ENCODE results near the gene ELFN2.

The ELFN2 gene

GRCh38 chr22:37388538-37388937 lies 38.7 kb downstream of the ELFN2 start:
- DNase-seq (ENCODE audit: extremely low spot score), result no peak
- CTCF ChIA-PET, result interaction anchor here (0.6 kb wide), 1 partner anchor 84 kb away, joined by 3 read pairs; no protein-coding TSS in a partner anchor

GRCh38 chr22:37387793-37388192 lies 39.5 kb downstream of the ELFN2 start:
- no peak for DNase-seq (ENCODE audit: extremely low spot score)
- TF ChIP-seq TARDBP (IDR thresholded peaks at IDR 0.05) (no peak), SP1 (IDR thresholded peaks at IDR 0.05) (no peak), SUZ12 (IDR thresholded peaks at IDR 0.05) (no peak), L3MBTL2 (conservative IDR thresholded peaks at IDR 0.05) (no peak), FOXK2 (IDR thresholded peaks at IDR 0.05) (no peak), ARNT (IDR thresholded peaks at IDR 0.05) (no peak), BHLHE40 (IDR thresholded peaks at IDR 0.05; ENCODE audit: borderline replicate concordance) (no peak), NFRKB (IDR thresholded peaks at IDR 0.05) (no peak), ELF4 (IDR thresholded peaks at IDR 0.05) (no peak), PKNOX1 (IDR thresholded peaks at IDR 0.05) (no peak), FOXM1 (IDR thresholded peaks at IDR 0.05; ENCODE audit: borderline replicate concordance) (no peak), FOXA1 (IDR thresholded peaks at IDR 0.05) (no peak), HDGF (IDR thresholded peaks at IDR 0.05; ENCODE audit: borderline replicate concordance) (no peak)
- CTCF ChIA-PET, result no interaction called here
- POLR2A ChIA-PET, result no interaction called here

More at GRCh38 chr22:37388538-37388937, 38.7 kb downstream of the ELFN2 start:
- TF ChIP-seq ARNT (IDR thresholded peaks at IDR 0.05) (no peak), FOXA1 (IDR thresholded peaks at IDR 0.05) (no peak), CTBP1 (IDR thresholded peaks at IDR 0.05; ENCODE audit: borderline replicate concordance) (no peak), SP1 (IDR thresholded peaks at IDR 0.05) (no peak), ZNF384 (IDR thresholded peaks at IDR 0.05) (no peak), BHLHE40 (IDR thresholded peaks at IDR 0.05; ENCODE audit: borderline replicate concordance) (no peak), FOXK2 (IDR thresholded peaks at IDR 0.05) (no peak), ELF4 (IDR thresholded peaks at IDR 0.05) (no peak), SUZ12 (IDR thresholded peaks at IDR 0.05) (no peak), TARDBP (IDR thresholded peaks at IDR 0.05) (no peak), HDGF (IDR thresholded peaks at IDR 0.05; ENCODE audit: borderline replicate concordance) (no peak), L3MBTL2 (conservative IDR thresholded peaks at IDR 0.05) (no peak), PKNOX1 (IDR thresholded peaks at IDR 0.05) (no peak), NFRKB (IDR thresholded peaks at IDR 0.05) (no peak), LEF1 (IDR thresholded peaks at IDR 0.05; ENCODE audit: borderline replicate concordance) (no peak), FOXM1 (IDR thresholded peaks at IDR 0.05; ENCODE audit: borderline replicate concordance) (no peak)
- POLR2A ChIA-PET, result no interaction called here

GRCh38 chr22:37386441-37386840 lies 40.8 kb downstream of the ELFN2 start:
- POLR2A ChIA-PET, result no interaction called here
- no peak for DNase-seq (ENCODE audit: extremely low spot score)
- TF ChIP-seq FOXM1 (IDR thresholded peaks at IDR 0.05; ENCODE audit: borderline replicate concordance) (no peak), PKNOX1 (IDR thresholded peaks at IDR 0.05) (no peak), FOXK2 (IDR thresholded peaks at IDR 0.05) (no peak), LEF1 (IDR thresholded peaks at IDR 0.05; ENCODE audit: borderline replicate concordance) (no peak), HDGF (IDR thresholded peaks at IDR 0.05; ENCODE audit: borderline replicate concordance) (no peak), ARNT (IDR thresholded peaks at IDR 0.05) (no peak), ZNF384 (IDR thresholded peaks at IDR 0.05) (no peak), TARDBP (IDR thresholded peaks at IDR 0.05) (no peak), L3MBTL2 (conservative IDR thresholded peaks at IDR 0.05) (no peak), SUZ12 (IDR thresholded peaks at IDR 0.05) (no peak), ELF4 (IDR thresholded peaks at IDR 0.05) (no peak), NFRKB (IDR thresholded peaks at IDR 0.05) (no peak)
- CTCF ChIA-PET, result interaction anchor here (1.4 kb wide), 1 partner anchor 42 kb away, joined by 5 read pairs; no protein-coding TSS in a partner anchor

- DNase-seq (ENCODE audit: extremely low spot score), result no peak
- CTCF ChIA-PET, result no interaction called here
- TF ChIP-seq FOXK2 (IDR thresholded peaks at IDR 0.05), result no peak
- no peak for TF ChIP-seq PKNOX1 (IDR thresholded peaks at IDR 0.05)
- TF ChIP-seq ELF4 (IDR thresholded peaks at IDR 0.05), result no peak
- TF ChIP-seq L3MBTL2 (conservative IDR thresholded peaks at IDR 0.05), result no peak
- TF ChIP-seq FOXA1 (IDR thresholded peaks at IDR 0.05), result no peak
- no peak for TF ChIP-seq BHLHE40 (IDR thresholded peaks at IDR 0.05; ENCODE audit: borderline replicate concordance)
- no peak for TF ChIP-seq ARNT (IDR thresholded peaks at IDR 0.05)
- no peak for TF ChIP-seq HDGF (IDR thresholded peaks at IDR 0.05; ENCODE audit: borderline replicate concordance)
- TF ChIP-seq FOXM1 (IDR thresholded peaks at IDR 0.05; ENCODE audit: borderline replicate concordance), result no peak
- no peak for TF ChIP-seq CTBP1 (IDR thresholded peaks at IDR 0.05; ENCODE audit: borderline replicate concordance)
- TF ChIP-seq LEF1 (IDR thresholded peaks at IDR 0.05; ENCODE audit: borderline replicate concordance), result no peak
- no peak for TF ChIP-seq SUZ12 (IDR thresholded peaks at IDR 0.05)
- TF ChIP-seq NFRKB (IDR thresholded peaks at IDR 0.05), result no peak
- no peak for TF ChIP-seq TARDBP (IDR thresholded peaks at IDR 0.05)
- TF ChIP-seq ZNF384 (IDR thresholded peaks at IDR 0.05), result no peak
- no peak for TF ChIP-seq SP1 (IDR thresholded peaks at IDR 0.05)
- POLR2A ChIA-PET, result no interaction called here
Measured at GRCh38 chr22:37384691-37385090, 42.6 kb downstream of the ELFN2 start.

- CTCF ChIA-PET, result no interaction called here
- TF ChIP-seq FOXA1 (IDR thresholded peaks at IDR 0.05) (no peak), ARNT (IDR thresholded peaks at IDR 0.05) (no peak), FOXK2 (IDR thresholded peaks at IDR 0.05) (no peak), SUZ12 (IDR thresholded peaks at IDR 0.05) (no peak), TARDBP (IDR thresholded peaks at IDR 0.05) (no peak), ELF4 (IDR thresholded peaks at IDR 0.05) (no peak), FOXM1 (IDR thresholded peaks at IDR 0.05; ENCODE audit: borderline replicate concordance) (no peak), HDGF (IDR thresholded peaks at IDR 0.05; ENCODE audit: borderline replicate concordance) (no peak), NFRKB (IDR thresholded peaks at IDR 0.05) (no peak), SP1 (IDR thresholded peaks at IDR 0.05) (no peak), ZNF384 (IDR thresholded peaks at IDR 0.05) (no peak), CTBP1 (IDR thresholded peaks at IDR 0.05; ENCODE audit: borderline replicate concordance) (no peak), LEF1 (IDR thresholded peaks at IDR 0.05; ENCODE audit: borderline replicate concordance) (no peak), L3MBTL2 (conservative IDR thresholded peaks at IDR 0.05) (no peak), PKNOX1 (IDR thresholded peaks at IDR 0.05) (no peak), BHLHE40 (IDR thresholded peaks at IDR 0.05; ENCODE audit: borderline replicate concordance) (no peak)
- DNase-seq (ENCODE audit: extremely low spot score), result no peak
- POLR2A ChIA-PET, result no interaction called here
Measured at GRCh38 chr22:37383341-37383740, 43.9 kb downstream of the ELFN2 start.
